HepG2 (cell line): ENCODE results near the gene SERPINE2. TPM values are rescaled to one million over a fixed set of nuclear protein-coding genes. Genes with fewer than 3 reads are reported as not detected.

Experiments used
- ATAD3A ChIP-seq: sonication (generic); formaldehyde crosslinking; IDR thresholded peaks from 2 replicates; pipeline ENCODE4 v1.4.0; 2020; ENCODE audit warnings: missing genetic modification reagents
- SAFB2 ChIP-seq: sonication (generic); formaldehyde crosslinking; IDR thresholded peaks from 2 replicates; pipeline ENCODE4 v1.5.1; 2020; ENCODE audit warnings: missing genetic modification reagents, low read depth, mild to moderate bottlenecking, borderline replicate concordance
- ZNF318 ChIP-seq: sonication (generic); formaldehyde crosslinking; IDR thresholded peaks from 2 replicates; pipeline ENCODE4 v1.4.0; 2020; ENCODE audit warnings: mild to moderate bottlenecking, missing genetic modification reagents
- ZSCAN30 ChIP-seq: sonication (generic); formaldehyde crosslinking; IDR thresholded peaks from 2 replicates; pipeline ENCODE4 v1.5.0; 2020; ENCODE audit warnings: mild to moderate bottlenecking, missing genetic modification reagents
- polyA plus RNA-seq, 8 experiments: library from polyadenylated mRNA; depleted of rRNA in 3 of 8; stranded (reverse) in 7 of 8; unstranded in 1 of 8; fragments of >200 nt; fragmentation: Illumina TruSeq in 4 of 8; extraction: Trizol in 4 of 8; gene quantifications; 2 replicates each; pipeline versions ENCODE4 v1.2.1 to v1.2.3, GENCODE V29; 2011 to 2016; ENCODE audit warnings: low read depth in 4 of 8, missing spikeins in 1 of 8, mixed read lengths in 1 of 8; ENCODE audit not compliant: insufficient read depth in 1 of 8
- total RNA-seq, 5 experiments: library from RNA; depleted of rRNA; stranded (reverse); fragments of >200 nt; fragmentation: Illumina TruSeq; extraction: Trizol; gene quantifications; 2 replicates each; pipeline ENCODE4 v1.2.3, GENCODE V29; 2016; ENCODE audit warnings: low read depth in 1 of 5
- TF ChIP-seq, protein P1 (sequence below): sonication (generic); formaldehyde crosslinking; IDR thresholded peaks from one replicate; pipeline ENCODE4 v1.5.1; 2020; ENCODE audit warnings: mild to moderate bottlenecking, missing genetic modification reagents; ENCODE audit errors: not compliant biosample characterization

The SERPINE2 gene
- total and polyA plus RNA-seq, 2 of the 13 experiments (the other 11 are each of a cell fraction or from before 2014, with no cell fraction given) = 7.9 to 18.1 TPM

GRCh38 chr2:223957092-223957851 is 81.8 kb downstream of the SERPINE2 start, which contains the start of gene MRPL44 (continued):
- TF ChIP-seq ZNF318 (CRISPR knock-in tag) = peak; percentile 99
- TF ChIP-seq, protein P1, sequence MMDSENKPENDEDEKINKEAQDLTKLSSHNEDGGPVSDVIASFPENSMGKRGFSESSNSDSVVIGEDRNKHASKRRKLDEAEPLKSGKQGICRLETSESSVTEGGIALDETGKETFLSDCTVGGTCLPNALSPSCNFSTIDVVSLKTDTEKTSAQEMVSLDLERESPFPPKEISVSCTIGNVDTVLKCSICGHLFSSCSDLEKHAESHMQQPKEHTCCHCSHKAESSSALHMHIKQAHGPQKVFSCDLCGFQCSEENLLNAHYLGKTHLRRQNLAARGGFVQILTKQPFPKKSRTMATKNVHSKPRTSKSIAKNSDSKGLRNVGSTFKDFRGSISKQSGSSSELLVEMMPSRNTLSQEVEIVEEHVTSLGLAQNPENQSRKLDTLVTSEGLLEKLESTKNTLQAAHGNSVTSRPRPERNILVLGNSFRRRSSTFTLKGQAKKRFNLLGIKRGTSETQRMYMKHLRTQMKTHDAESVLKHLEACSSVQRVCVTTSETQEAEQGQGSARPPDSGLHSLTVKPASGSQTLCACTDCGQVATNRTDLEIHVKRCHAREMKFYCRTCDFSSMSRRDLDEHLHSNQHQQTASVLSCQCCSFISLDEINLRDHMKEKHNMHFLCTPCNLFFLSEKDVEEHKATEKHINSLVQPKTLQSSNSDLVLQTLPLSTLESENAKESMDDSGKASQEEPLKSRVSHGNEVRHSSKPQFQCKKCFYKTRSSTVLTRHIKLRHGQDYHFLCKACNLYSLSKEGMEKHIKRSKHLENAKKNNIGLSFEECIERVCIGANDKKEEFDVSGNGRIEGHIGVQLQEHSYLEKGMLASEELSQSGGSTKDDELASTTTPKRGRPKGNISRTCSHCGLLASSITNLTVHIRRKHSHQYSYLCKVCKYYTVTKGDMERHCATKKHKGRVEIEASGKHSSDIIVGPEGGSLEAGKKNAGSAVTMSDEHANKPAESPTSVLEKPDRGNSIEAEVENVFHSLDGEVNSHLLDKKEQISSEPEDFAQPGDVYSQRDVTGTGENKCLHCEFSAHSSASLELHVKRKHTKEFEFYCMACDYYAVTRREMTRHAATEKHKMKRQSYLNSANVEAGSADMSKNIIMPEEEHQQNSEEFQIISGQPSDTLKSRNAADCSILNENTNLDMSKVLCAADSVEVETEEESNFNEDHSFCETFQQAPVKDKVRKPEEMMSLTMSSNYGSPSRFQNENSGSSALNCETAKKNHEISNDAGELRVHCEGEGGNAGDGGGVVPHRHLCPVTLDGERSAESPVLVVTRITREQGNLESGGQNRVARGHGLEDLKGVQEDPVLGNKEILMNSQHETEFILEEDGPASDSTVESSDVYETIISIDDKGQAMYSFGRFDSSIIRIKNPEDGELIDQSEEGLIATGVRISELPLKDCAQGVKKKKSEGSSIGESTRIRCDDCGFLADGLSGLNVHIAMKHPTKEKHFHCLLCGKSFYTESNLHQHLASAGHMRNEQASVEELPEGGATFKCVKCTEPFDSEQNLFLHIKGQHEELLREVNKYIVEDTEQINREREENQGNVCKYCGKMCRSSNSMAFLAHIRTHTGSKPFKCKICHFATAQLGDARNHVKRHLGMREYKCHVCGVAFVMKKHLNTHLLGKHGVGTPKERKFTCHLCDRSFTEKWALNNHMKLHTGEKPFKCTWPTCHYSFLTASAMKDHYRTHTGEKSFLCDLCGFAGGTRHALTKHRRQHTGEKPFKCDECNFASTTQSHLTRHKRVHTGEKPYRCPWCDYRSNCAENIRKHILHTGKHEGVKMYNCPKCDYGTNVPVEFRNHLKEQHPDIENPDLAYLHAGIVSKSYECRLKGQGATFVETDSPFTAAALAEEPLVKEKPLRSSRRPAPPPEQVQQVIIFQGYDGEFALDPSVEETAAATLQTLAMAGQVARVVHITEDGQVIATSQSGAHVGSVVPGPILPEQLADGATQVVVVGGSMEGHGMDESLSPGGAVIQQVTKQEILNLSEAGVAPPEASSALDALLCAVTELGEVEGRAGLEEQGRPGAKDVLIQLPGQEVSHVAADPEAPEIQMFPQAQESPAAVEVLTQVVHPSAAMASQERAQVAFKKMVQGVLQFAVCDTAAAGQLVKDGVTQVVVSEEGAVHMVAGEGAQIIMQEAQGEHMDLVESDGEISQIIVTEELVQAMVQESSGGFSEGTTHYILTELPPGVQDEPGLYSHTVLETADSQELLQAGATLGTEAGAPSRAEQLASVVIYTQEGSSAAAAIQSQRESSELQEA = peak; percentile 99
- peak; percentile 92; the same call in 1 of the 2 replicates for TF ChIP-seq SAFB2
- TF ChIP-seq ATAD3A (CRISPR knock-in tag) = peak; percentile 81; the same call in 1 of the 2 replicates
- peak; percentile 99 for TF ChIP-seq ZSCAN30 (CRISPR knock-in tag)
